Measurements from ENCODE around the gene CKLF. TPM values are rescaled to one million over a fixed set of nuclear protein-coding genes. Genes with fewer than 3 reads are reported as not detected.

The CKLF gene
- total and polyA plus RNA-seq, 2 donors (not counting 1 experiment from before 2014, with no cell fraction given), result 30.4 to 53.6 TPM

- H2AFZ ChIP-seq (ENCODE audit: insufficient read depth, low read depth, low read length, poor library complexity, severe bottlenecking), result no peak overlapping the region
These were observed 39.9 kb upstream of the CKLF start for GRCh38 chr16:66512272-66513110.

More at GRCh38 chr16:66512272-66513110, 39.9 kb upstream of the CKLF start:
- peaks cover 48% of the 10 kb centered on the region for H3K4me1 Mint-ChIP-seq
- intact Hi-C loops (cut with micrococcal nuclease), result loop anchor here (1.0 kb wide), 1 partner anchor 77 kb away; no protein-coding TSS in a partner anchor
- Histone ChIP-seq H4K20me1 (ENCODE audit: control insufficient read depth, insufficient read depth, low read length, poor library complexity, severe bottlenecking) (peaks cover 12% of the 10 kb centered on the region), H3K27ac (ENCODE audit: low read length in 2 of 2) (no peak overlapping the region), H3K9ac (ENCODE audit: low read length) (no peak overlapping the region), H3K4me3 (ENCODE audit: control extremely low read depth in 1 of 5, extremely low read depth in 1 of 5, insufficient read depth in 1 of 5, low read depth in 2 of 5, low read length in 4 of 5) (no peak overlapping the region), H3K79me2 (ENCODE audit: control insufficient read depth, insufficient read depth, low read length) (peaks cover 6% of the 10 kb centered on the region), H3K36me3 (replicated peaks in 1 of 2; ENCODE audit: control extremely low read depth in 1 of 2, control insufficient read depth in 1 of 2, extremely low read depth in 1 of 2, insufficient read depth in 2 of 2, low read length in 1 of 2) (no peaks in the 10 kb centered on the region), H3K4me1 (ENCODE audit: control insufficient read depth in 2 of 2, insufficient read depth in 2 of 2, low read length in 2 of 2) (peaks cover 21 to 35% of the 10 kb centered on the region in 2 donors), H3K9me3 (ENCODE audit: control extremely low read depth in 1 of 3, control insufficient read depth in 2 of 3, insufficient read depth in 1 of 3, low read length in 2 of 3) (no peaks in the 10 kb centered on the region), H3K4me2 (replicated peaks; ENCODE audit: low read depth, low read length, poor library complexity, severe bottlenecking) (no peak overlapping the region), H3K27me3 (replicated peaks in 1 of 4; ENCODE audit: control extremely low read depth in 1 of 4, control insufficient read depth in 3 of 4, insufficient read depth in 4 of 4, low read length in 3 of 4) (peaks cover 0 to 3% (median 0%) of the 10 kb centered on the region in 4 experiments)
- POLR2A ChIA-PET, result interaction anchor here (1.5 kb wide), 1 partner anchor 40 kb away, joined by 5 read pairs; the partner anchor contains the start of gene CKLF
- no peak for DNase-seq
- ATAC-seq (ENCODE audit: low read depth), result no peak
- no peak for TF ChIP-seq EZH2 (IDR thresholded peaks at IDR 0.05; ENCODE audit: borderline replicate concordance, insufficient read depth, low read depth, low read length, poor library complexity, severe bottlenecking)
- TF ChIP-seq, protein P1, sequence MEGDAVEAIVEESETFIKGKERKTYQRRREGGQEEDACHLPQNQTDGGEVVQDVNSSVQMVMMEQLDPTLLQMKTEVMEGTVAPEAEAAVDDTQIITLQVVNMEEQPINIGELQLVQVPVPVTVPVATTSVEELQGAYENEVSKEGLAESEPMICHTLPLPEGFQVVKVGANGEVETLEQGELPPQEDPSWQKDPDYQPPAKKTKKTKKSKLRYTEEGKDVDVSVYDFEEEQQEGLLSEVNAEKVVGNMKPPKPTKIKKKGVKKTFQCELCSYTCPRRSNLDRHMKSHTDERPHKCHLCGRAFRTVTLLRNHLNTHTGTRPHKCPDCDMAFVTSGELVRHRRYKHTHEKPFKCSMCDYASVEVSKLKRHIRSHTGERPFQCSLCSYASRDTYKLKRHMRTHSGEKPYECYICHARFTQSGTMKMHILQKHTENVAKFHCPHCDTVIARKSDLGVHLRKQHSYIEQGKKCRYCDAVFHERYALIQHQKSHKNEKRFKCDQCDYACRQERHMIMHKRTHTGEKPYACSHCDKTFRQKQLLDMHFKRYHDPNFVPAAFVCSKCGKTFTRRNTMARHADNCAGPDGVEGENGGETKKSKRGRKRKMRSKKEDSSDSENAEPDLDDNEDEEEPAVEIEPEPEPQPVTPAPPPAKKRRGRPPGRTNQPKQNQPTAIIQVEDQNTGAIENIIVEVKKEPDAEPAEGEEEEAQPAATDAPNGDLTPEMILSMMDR (IDR thresholded peaks at IDR 0.05), result no peak
- WGBS (ENCODE audit: insufficient coverage), result 98% methylated on average over 12 of the region's 15 CpGs
- no peaks in the 10 kb centered on the region for H3K9me3 Mint-ChIP-seq (ENCODE audit: insufficient read depth)
- no peak overlapping the region for H3K4me3 Mint-ChIP-seq
- CTCF ChIA-PET, result interaction anchor here (0.6 to 3.1 kb wide), 28 partner anchors 9 to 355 kb away, joined by 3 to 26 read pairs (median 4); partner anchors contain the start of genes CKLF, CMTM3 and TK2
- no peak overlapping the region for H3K27ac Mint-ChIP-seq
- peaks cover 3% of the 10 kb centered on the region for H3K27me3 Mint-ChIP-seq
